SU-DHL-6 (cell line): ENCODE data around the gene NOS3.
A peak's percentile ranks its signal among the peaks of the same experiment; 100 is the strongest.

Experiments
- EZH2phosphoT487 ChIP-seq: fragments of 200-600 bp; sonication (generic), shearing (Covaris generic); conservative IDR thresholded peaks from 2 replicates; pipeline ENCODE4 v1.6.1; 2018; ENCODE audit warnings: mild to moderate bottlenecking, antibody characterized with exemption, low read length, moderate library complexity, mixed read lengths
- TF ChIP-seq, protein P1 (sequence below): fragments of 200-600 bp; sonication (generic); IDR thresholded peaks from one replicate; pipeline ENCODE4 v1.5.1; 2017; ENCODE audit warnings: antibody characterized with exemption, mild to moderate bottlenecking, low read length, moderate library complexity; ENCODE audit not compliant: insufficient read depth, poor library complexity, severe bottlenecking

DNA sequence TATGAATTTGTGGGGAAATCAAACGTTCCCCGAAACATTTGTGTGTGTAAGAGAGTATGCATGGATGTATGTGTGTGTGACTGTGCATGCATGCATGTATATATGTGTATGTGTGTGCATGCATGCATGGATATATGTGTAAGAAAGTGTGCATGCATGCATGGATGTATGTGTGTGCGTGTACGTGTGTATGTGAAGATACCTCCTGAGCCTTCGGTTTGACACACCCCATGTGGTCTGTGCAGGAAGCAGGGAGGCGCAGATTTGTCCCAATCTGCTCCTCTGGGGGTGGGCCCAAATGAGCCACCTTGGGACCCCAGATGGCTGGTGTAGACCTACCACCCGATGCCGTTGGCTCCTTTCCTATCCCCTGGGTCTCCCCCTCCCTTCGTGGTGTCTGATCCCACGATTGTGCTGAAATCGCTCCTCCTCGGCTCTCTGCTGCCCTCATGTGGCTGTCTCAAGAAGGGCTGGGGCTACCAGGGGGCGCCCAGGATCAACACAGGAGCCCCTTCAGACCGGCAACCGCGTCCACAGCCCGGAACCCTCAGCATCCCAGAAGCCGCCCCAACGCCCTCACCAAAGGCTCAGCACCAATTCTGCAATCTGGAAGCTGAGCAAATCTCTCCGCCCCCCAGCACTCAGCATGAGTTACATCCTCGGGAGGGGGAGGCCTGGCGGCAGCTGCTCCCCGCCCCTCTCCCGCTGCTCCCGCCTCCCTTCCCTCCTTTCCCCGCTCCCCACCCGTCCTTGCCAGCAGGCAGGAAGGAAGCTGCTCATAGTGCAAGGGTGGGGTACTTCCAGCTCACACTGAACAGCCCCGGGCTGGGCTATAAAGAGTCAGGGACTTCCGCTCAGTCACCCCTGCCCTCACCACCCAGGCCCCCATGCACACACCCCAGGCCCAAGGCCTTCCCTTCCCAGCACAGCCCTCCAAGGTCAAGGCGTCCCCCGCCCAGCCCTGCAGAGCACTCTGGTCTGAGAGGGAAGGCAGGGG lies 2.3 kb upstream of the NOS3 start:
- TF ChIP-seq, protein P1, sequence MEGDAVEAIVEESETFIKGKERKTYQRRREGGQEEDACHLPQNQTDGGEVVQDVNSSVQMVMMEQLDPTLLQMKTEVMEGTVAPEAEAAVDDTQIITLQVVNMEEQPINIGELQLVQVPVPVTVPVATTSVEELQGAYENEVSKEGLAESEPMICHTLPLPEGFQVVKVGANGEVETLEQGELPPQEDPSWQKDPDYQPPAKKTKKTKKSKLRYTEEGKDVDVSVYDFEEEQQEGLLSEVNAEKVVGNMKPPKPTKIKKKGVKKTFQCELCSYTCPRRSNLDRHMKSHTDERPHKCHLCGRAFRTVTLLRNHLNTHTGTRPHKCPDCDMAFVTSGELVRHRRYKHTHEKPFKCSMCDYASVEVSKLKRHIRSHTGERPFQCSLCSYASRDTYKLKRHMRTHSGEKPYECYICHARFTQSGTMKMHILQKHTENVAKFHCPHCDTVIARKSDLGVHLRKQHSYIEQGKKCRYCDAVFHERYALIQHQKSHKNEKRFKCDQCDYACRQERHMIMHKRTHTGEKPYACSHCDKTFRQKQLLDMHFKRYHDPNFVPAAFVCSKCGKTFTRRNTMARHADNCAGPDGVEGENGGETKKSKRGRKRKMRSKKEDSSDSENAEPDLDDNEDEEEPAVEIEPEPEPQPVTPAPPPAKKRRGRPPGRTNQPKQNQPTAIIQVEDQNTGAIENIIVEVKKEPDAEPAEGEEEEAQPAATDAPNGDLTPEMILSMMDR: peak; percentile 63
- no peak for TF ChIP-seq EZH2phosphoT487
